ENCODE measurements around the gene DRAM1.

Gene DRAM1

DNA sequence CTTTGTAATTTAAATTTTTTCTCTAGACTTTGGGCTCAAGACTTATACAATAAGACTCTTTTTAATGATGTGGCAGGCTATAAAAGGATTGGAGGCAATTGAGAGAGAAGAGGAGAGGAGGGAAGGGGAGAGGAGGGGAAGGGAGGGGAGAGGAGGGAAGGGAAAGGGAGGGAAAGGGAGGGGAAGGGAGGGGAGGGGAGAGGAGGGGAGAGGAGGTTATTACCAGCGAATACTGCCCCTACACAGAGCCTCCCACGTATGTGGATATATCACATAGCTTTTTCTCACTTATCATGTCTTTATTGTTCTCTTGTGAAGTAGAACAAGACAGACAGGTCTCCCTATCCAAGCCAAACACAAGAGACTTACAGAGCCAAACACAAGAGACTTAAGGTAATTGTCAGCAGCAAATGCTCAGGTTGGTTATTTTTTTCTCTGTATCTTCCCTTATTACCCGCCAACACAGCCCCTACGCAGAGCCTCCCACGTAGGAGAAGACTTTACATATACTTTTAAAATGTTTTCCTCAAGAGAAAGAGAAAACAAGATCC, 63.1 kb downstream of the DRAM1 start:
- H3K79me2 ChIP-seq (ENCODE audit: control insufficient read depth, insufficient read depth, low read length) = no peaks in the 10 kb centered on the region
- no peak overlapping the region for H2BK15ac ChIP-seq (replicated peaks; ENCODE audit: low read depth)
- no peak overlapping the region for H3K27ac ChIP-seq (ENCODE audit: low read depth, low read length)
- no peaks in the 10 kb centered on the region for H3K27me3 ChIP-seq (ENCODE audit: insufficient read depth, low read length, poor library complexity)
- no peak overlapping the region for H3K18ac ChIP-seq (ENCODE audit: low read length)
- WGBS (ENCODE audit: extremely low coverage, insufficient coverage, low lambda C conversion rate) = no CpG with 5 or more reads among the region's 5 CpGs
- H3K23ac ChIP-seq (ENCODE audit: low read length) = no peak overlapping the region
- H2BK5ac ChIP-seq (ENCODE audit: low read length) = no peak overlapping the region
- no peak overlapping the region for H2BK120ac ChIP-seq (ENCODE audit: low read depth, low read length)
- H3K4me2 ChIP-seq (ENCODE audit: low read length) = no peak overlapping the region
- no peaks in the 10 kb centered on the region for H3K79me1 ChIP-seq (ENCODE audit: low read length)
- no peak overlapping the region for H2AK5ac ChIP-seq (ENCODE audit: low read length)
- H4K5ac ChIP-seq (ENCODE audit: low read length) = no peak overlapping the region
- no peak overlapping the region for H3K4ac ChIP-seq (ENCODE audit: low read depth, low read length)
- no peaks in the 10 kb centered on the region for H3K36me3 ChIP-seq (ENCODE audit: control insufficient read depth, insufficient read depth, low read length)
- no peak overlapping the region for H3K9ac ChIP-seq (ENCODE audit: low read length)
- no peak overlapping the region for H3K4me3 ChIP-seq (ENCODE audit: low read length)
- no peak for DNase-seq
- no peak overlapping the region for H4K8ac ChIP-seq (ENCODE audit: low read depth, low read length)
- H3K56ac ChIP-seq (ENCODE audit: low read length) = no peak overlapping the region
- H3K4me1 ChIP-seq (ENCODE audit: control insufficient read depth, low read depth, low read length) = peaks cover 3% of the 10 kb centered on the region

DNA sequence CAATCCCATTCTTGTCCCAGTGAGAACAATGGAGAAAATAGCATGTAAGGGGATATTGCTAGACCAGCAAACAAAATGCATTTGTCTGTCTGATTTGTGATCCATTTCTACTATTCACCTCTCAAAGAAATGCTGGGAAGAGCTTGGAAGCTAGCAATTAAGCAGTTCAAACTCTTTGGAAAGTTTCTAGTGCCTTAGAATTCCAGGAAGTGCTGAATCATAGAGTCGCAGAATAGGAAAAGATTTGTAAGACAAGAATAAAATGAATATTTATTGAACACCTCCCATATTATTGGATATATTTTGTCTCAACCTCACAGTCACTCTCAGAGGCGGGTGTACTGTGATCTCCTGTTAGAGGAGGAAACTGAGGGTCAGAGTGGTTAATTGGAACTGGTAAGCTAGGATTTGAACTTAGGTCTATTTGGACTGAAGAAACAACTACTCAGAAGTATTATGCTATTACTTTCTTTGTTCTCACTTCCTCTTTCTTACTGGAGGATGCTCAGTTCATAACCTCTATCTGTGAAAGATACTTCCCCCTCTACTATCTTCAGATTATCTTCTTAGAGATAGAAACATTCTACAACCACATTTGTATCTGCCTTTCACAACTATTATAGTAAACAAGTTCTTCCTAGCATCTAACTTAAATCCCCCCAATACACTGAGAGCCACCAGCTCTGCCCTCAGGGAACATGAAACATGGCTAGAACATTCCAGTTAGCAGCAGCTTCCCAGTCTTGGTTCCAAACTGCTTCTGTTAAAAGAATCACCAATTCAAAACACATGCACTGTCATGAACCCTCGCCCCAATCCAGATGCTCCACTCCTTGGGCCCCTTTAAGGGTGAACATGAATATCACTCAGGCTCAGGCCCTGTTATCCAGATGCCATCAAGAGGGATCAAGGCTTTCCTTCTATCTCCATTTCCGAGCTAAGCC, 64.2 kb downstream of the DRAM1 start:
- no peak overlapping the region for H3K23ac ChIP-seq (ENCODE audit: low read length)
- H2AK5ac ChIP-seq (ENCODE audit: low read length) = no peak overlapping the region
- no CpG with 5 or more reads among the region's 4 CpGs for WGBS (ENCODE audit: extremely low coverage, insufficient coverage, low lambda C conversion rate)
- H2BK15ac ChIP-seq (replicated peaks; ENCODE audit: low read depth) = no peak overlapping the region
- H3K4me2 ChIP-seq (ENCODE audit: low read length) = no peak overlapping the region
- H3K27me3 ChIP-seq (ENCODE audit: insufficient read depth, low read length, poor library complexity) = no peaks in the 10 kb centered on the region
- H3K56ac ChIP-seq (ENCODE audit: low read length) = no peak overlapping the region
- no peak overlapping the region for H3K18ac ChIP-seq (ENCODE audit: low read length)
- no peak overlapping the region for H3K4me3 ChIP-seq (ENCODE audit: low read length)
- no peaks in the 10 kb centered on the region for H3K4me1 ChIP-seq (ENCODE audit: control insufficient read depth, low read depth, low read length)
- no peak overlapping the region for H3K9ac ChIP-seq (ENCODE audit: low read length)
- no peaks in the 10 kb centered on the region for H3K79me1 ChIP-seq (ENCODE audit: low read length)
- peak; percentile 14 for DNase-seq
- no peak overlapping the region for H4K5ac ChIP-seq (ENCODE audit: low read length)
- H2BK5ac ChIP-seq (ENCODE audit: low read length) = no peak overlapping the region
- no peak overlapping the region for H4K8ac ChIP-seq (ENCODE audit: low read depth, low read length)
- H3K4ac ChIP-seq (ENCODE audit: low read depth, low read length) = no peak overlapping the region
- H3K27ac ChIP-seq (ENCODE audit: low read depth, low read length) = no peak overlapping the region
- no peaks in the 10 kb centered on the region for H3K79me2 ChIP-seq (ENCODE audit: control insufficient read depth, insufficient read depth, low read length)
- H2BK120ac ChIP-seq (ENCODE audit: low read depth, low read length) = no peak overlapping the region
- no peaks in the 10 kb centered on the region for H3K36me3 ChIP-seq (ENCODE audit: control insufficient read depth, insufficient read depth, low read length)

DNA sequence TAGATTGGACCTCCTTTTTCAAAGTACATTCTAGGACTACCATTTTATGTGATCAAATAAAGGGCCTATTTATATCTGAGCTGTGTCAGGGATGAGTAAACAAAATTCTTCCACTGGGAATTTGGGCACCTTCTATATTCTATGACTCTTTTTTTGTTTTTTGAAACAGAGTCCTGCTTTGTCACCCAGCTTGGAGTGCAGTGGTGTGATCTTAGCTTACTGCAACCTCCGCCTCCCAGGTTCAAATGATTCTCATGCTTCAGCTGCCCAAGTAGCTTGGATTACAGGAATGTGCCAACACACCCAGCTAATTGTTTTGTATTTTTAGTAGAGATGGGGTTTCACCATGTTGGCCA, 64.8 kb downstream of the DRAM1 start:
- Histone ChIP-seq H3K27me3 (ENCODE audit: insufficient read depth, low read length, poor library complexity) (no peaks in the 10 kb centered on the region), H3K4me2 (ENCODE audit: low read length) (no peak overlapping the region), H3K79me2 (ENCODE audit: control insufficient read depth, insufficient read depth, low read length) (no peaks in the 10 kb centered on the region), H3K23ac (ENCODE audit: low read length) (no peak overlapping the region), H3K36me3 (ENCODE audit: control insufficient read depth, insufficient read depth, low read length) (no peaks in the 10 kb centered on the region), H4K5ac (ENCODE audit: low read length) (no peak overlapping the region), H3K4ac (ENCODE audit: low read depth, low read length) (no peak overlapping the region), H3K9ac (ENCODE audit: low read length) (no peak overlapping the region), H4K8ac (ENCODE audit: low read depth, low read length) (no peak overlapping the region), H3K4me1 (ENCODE audit: control insufficient read depth, low read depth, low read length) (no peaks in the 10 kb centered on the region), H3K18ac (ENCODE audit: low read length) (no peak overlapping the region), H2BK120ac (ENCODE audit: low read depth, low read length) (no peak overlapping the region), H2BK5ac (ENCODE audit: low read length) (no peak overlapping the region), H2AK5ac (ENCODE audit: low read length) (no peak overlapping the region), H3K27ac (ENCODE audit: low read depth, low read length) (no peak overlapping the region), H3K4me3 (ENCODE audit: low read length) (no peak overlapping the region), H3K79me1 (ENCODE audit: low read length) (no peaks in the 10 kb centered on the region), H3K56ac (ENCODE audit: low read length) (no peak overlapping the region), H2BK15ac (replicated peaks; ENCODE audit: low read depth) (no peak overlapping the region)
- DNase-seq = no peak
- no CpG with 5 or more reads among the region's 1 CpG for WGBS (ENCODE audit: extremely low coverage, insufficient coverage, low lambda C conversion rate)

DNA sequence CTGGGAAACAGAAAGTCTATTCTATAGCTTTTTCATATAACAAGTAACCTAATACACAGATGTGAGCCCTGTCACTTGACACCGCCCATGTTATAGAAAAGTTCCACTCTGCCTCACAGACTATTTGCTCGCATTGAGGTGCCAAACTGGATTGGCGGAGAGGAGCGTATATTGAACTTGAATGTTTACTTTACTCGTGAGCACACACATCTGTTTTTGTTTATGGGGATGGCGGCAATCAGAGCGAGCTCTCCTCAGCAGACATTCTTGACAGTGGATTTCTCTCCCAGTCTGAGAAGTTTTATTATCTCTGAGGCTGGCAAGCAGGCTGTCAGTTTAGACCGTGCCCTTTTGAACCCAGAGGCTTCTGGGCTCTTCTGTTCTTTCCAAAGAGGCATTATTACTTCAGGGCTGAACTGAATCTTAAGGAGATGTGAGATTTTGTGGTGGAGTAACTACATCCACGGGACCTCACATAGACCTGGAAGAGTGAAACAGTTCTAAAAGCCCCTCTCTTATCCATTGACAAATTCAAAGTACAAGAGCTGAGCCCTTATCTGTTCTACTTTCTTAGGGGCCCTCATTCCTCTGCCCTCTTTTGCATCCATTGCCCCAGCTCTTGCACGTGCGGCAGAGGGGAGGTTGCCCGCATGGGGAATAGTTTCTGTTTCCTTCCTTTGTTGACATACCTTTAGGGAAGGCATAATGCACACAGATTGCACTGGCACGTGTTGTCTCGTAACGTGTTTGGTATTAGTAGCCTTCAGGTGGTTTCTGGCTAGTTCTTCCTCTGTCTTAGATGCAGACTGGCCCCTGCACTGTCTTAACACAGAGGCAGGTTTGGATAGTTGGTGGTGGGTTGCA, 68.2 kb downstream of the DRAM1 start:
- Histone ChIP-seq H3K36me3 (ENCODE audit: control insufficient read depth, insufficient read depth, low read length) (no peaks in the 10 kb centered on the region), H3K23ac (ENCODE audit: low read length) (no peak overlapping the region), H3K27ac (ENCODE audit: low read depth, low read length) (no peak overlapping the region), H3K4me2 (ENCODE audit: low read length) (no peak overlapping the region), H3K4me1 (ENCODE audit: control insufficient read depth, low read depth, low read length) (no peaks in the 10 kb centered on the region), H3K56ac (ENCODE audit: low read length) (no peak overlapping the region), H3K9ac (ENCODE audit: low read length) (no peak overlapping the region), H4K8ac (ENCODE audit: low read depth, low read length) (no peak overlapping the region), H3K79me2 (ENCODE audit: control insufficient read depth, insufficient read depth, low read length) (no peaks in the 10 kb centered on the region), H3K27me3 (ENCODE audit: insufficient read depth, low read length, poor library complexity) (no peaks in the 10 kb centered on the region), H3K4ac (ENCODE audit: low read depth, low read length) (no peak overlapping the region), H4K5ac (ENCODE audit: low read length) (no peak overlapping the region), H3K4me3 (ENCODE audit: low read length) (no peak overlapping the region), H2BK5ac (ENCODE audit: low read length) (no peak overlapping the region), H2BK15ac (replicated peaks; ENCODE audit: low read depth) (no peak overlapping the region), H3K18ac (ENCODE audit: low read length) (no peak overlapping the region), H3K79me1 (ENCODE audit: low read length) (no peaks in the 10 kb centered on the region), H2AK5ac (ENCODE audit: low read length) (no peak overlapping the region), H2BK120ac (ENCODE audit: low read depth, low read length) (no peak overlapping the region)
- no CpG with 5 or more reads among the region's 15 CpGs for WGBS (ENCODE audit: extremely low coverage, insufficient coverage, low lambda C conversion rate)
- DNase-seq = no peak

DNA sequence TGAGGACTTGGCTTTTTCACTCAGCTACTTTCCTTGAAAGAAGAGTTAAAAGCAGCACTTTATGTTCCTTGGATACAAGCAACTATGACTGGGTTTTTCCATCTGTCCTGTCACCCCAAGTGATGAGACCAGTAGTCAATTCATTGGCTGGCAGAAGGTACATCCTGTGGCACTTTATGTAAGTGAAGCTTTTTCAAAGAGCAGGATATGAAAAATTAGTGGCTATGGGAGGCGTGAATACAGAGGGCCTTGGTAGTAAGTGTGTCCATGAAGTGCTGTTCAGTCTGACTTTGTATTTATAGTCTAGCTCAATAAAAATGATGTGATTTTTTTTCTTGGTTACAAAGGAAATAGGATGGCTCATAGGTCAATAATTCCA, 68.8 kb downstream of the DRAM1 start:
- Histone ChIP-seq H2BK120ac (ENCODE audit: low read depth, low read length) (no peak overlapping the region), H4K8ac (ENCODE audit: low read depth, low read length) (no peak overlapping the region), H3K4ac (ENCODE audit: low read depth, low read length) (no peak overlapping the region), H3K4me3 (ENCODE audit: low read length) (no peak overlapping the region), H3K56ac (ENCODE audit: low read length) (no peak overlapping the region), H3K79me1 (ENCODE audit: low read length) (no peaks in the 10 kb centered on the region), H2BK5ac (ENCODE audit: low read length) (no peak overlapping the region), H4K5ac (ENCODE audit: low read length) (no peak overlapping the region), H3K27ac (ENCODE audit: low read depth, low read length) (no peak overlapping the region), H3K27me3 (ENCODE audit: insufficient read depth, low read length, poor library complexity) (no peaks in the 10 kb centered on the region), H3K79me2 (ENCODE audit: control insufficient read depth, insufficient read depth, low read length) (no peaks in the 10 kb centered on the region), H2BK15ac (replicated peaks; ENCODE audit: low read depth) (no peak overlapping the region), H3K36me3 (ENCODE audit: control insufficient read depth, insufficient read depth, low read length) (no peaks in the 10 kb centered on the region), H3K23ac (ENCODE audit: low read length) (no peak overlapping the region), H2AK5ac (ENCODE audit: low read length) (no peak overlapping the region), H3K18ac (ENCODE audit: low read length) (no peak overlapping the region), H3K4me2 (ENCODE audit: low read length) (no peak overlapping the region), H3K9ac (ENCODE audit: low read length) (no peak overlapping the region), H3K4me1 (ENCODE audit: control insufficient read depth, low read depth, low read length) (no peaks in the 10 kb centered on the region)
- WGBS (ENCODE audit: extremely low coverage, insufficient coverage, low lambda C conversion rate) = no CpG with 5 or more reads among the region's 1 CpG
- no peak for DNase-seq
